GM23338 (cell line): Measurements from ENCODE around the gene EIF4E2.

Experiments
- CREB1 ChIP-seq: fragments of 250-450 bp; sonication (Bioruptor Pico); IDR thresholded peaks from 2 replicates; pipeline ENCODE4 v1.5.0; 2020; ENCODE audit warnings: low read depth, mild to moderate bottlenecking, moderate library complexity
- CTCF ChIP-seq, 2 experiments: fragments of 200-600 bp in 1 of 2; sonication (generic) in 1 of 2; conservative IDR thresholded peaks; 2 replicates each; pipeline versions ENCODE4 v1.5.1 to v1.6.1; 2016 to 2017; ENCODE audit warnings: antibody characterized with exemption in 2 of 2, low read depth in 2 of 2, mild to moderate bottlenecking in 2 of 2, moderate library complexity in 1 of 2
- ETS1 ChIP-seq: IDR thresholded peaks from 2 replicates; pipeline ENCODE4 v1.6.1; 2016; ENCODE audit warnings: antibody characterized with exemption
- EZH2 ChIP-seq: fragments of 200-600 bp; sonication (generic); IDR thresholded peaks from one replicate; pipeline ENCODE4 v1.8.0; 2017; ENCODE audit warnings: antibody characterized with exemption, mild to moderate bottlenecking, low read depth; ENCODE audit not compliant: unreplicated experiment
- EZH2phosphoT487 ChIP-seq: fragments of 200-600 bp; sonication (generic); IDR thresholded peaks from one replicate; pipeline ENCODE4 v1.8.1; 2018; ENCODE audit warnings: antibody characterized with exemption; ENCODE audit not compliant: unreplicated experiment
- JUNB ChIP-seq: IDR thresholded peaks from one replicate; pipeline ENCODE4 v1.6.1; 2016; ENCODE audit warnings: antibody characterized with exemption; ENCODE audit not compliant: unreplicated experiment
- NANOG ChIP-seq: IDR thresholded peaks from 2 replicates; pipeline ENCODE4 v1.6.1; 2016; ENCODE audit warnings: antibody characterized with exemption, borderline replicate concordance
- POLR2AphosphoS5 ChIP-seq: IDR thresholded peaks from 2 replicates; pipeline ENCODE4 v1.6.1; 2016; ENCODE audit warnings: antibody characterized with exemption, low read depth
- STAT1 ChIP-seq: IDR thresholded peaks from one replicate; pipeline ENCODE4 v1.6.1; 2016; ENCODE audit warnings: antibody characterized with exemption; ENCODE audit not compliant: unreplicated experiment
- ZNF114 ChIP-seq: fragments of 250-450 bp; sonication (Bioruptor Pico); IDR thresholded peaks from 2 replicates; pipeline ENCODE4 v1.5.0; 2020; ENCODE audit warnings: mild to moderate bottlenecking, moderate library complexity
- TF ChIP-seq, protein P1 (sequence below): IDR thresholded peaks from one replicate; pipeline ENCODE4 v1.6.1; 2018; ENCODE audit warnings: antibody characterized with exemption; ENCODE audit not compliant: unreplicated experiment
- TF ChIP-seq, protein P2 (sequence below): fragments of 250-450 bp; sonication (Bioruptor Pico); IDR thresholded peaks from 2 replicates; pipeline ENCODE4 v1.5.0; 2020; ENCODE audit warnings: mild to moderate bottlenecking, moderate library complexity

DNA sequence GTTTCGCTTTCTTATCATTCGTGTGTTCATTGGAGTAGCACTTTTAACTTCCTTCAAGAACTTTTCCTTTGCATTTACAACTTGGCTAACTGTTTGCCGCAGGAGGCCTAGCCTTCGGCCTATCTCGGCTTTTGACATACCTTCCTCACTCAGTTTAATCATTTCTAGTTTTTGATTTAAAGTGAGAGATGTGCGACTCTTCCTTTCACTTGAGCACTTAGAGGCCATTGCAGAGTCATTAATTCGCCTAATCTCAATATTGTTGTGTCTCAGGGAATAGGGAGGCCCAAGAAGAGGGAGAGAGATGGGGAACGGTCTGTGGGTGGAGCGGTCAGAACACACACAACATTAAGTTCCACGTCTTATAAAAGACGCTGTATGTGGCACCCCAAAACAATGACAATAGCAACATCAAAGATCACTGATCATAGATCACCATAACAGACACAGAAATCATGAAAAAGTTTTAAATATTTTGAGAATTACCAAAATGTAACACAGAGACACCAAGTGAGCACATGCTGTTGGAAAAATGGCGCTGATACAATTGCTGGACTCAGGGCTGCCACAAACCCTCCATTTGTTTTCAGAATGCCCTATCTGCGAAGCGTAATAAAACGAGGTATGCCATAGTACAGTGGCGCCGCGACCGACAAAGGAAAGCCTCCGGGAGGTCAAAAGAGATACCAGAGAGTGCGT, 685 bp upstream of the EIF4E2 start:
- no peak for TF ChIP-seq CTCF (conservative IDR thresholded peaks at IDR 0.05; ENCODE audit: low read depth in 2 of 2)
- no peak for TF ChIP-seq POLR2AphosphoS5
- no peak for TF ChIP-seq EZH2phosphoT487
- TF ChIP-seq, protein P1, sequence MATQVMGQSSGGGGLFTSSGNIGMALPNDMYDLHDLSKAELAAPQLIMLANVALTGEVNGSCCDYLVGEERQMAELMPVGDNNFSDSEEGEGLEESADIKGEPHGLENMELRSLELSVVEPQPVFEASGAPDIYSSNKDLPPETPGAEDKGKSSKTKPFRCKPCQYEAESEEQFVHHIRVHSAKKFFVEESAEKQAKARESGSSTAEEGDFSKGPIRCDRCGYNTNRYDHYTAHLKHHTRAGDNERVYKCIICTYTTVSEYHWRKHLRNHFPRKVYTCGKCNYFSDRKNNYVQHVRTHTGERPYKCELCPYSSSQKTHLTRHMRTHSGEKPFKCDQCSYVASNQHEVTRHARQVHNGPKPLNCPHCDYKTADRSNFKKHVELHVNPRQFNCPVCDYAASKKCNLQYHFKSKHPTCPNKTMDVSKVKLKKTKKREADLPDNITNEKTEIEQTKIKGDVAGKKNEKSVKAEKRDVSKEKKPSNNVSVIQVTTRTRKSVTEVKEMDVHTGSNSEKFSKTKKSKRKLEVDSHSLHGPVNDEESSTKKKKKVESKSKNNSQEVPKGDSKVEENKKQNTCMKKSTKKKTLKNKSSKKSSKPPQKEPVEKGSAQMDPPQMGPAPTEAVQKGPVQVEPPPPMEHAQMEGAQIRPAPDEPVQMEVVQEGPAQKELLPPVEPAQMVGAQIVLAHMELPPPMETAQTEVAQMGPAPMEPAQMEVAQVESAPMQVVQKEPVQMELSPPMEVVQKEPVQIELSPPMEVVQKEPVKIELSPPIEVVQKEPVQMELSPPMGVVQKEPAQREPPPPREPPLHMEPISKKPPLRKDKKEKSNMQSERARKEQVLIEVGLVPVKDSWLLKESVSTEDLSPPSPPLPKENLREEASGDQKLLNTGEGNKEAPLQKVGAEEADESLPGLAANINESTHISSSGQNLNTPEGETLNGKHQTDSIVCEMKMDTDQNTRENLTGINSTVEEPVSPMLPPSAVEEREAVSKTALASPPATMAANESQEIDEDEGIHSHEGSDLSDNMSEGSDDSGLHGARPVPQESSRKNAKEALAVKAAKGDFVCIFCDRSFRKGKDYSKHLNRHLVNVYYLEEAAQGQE, result no peak
- TF ChIP-seq NANOG, result no peak
- TF ChIP-seq EZH2, result no peak
- TF ChIP-seq, protein P2, sequence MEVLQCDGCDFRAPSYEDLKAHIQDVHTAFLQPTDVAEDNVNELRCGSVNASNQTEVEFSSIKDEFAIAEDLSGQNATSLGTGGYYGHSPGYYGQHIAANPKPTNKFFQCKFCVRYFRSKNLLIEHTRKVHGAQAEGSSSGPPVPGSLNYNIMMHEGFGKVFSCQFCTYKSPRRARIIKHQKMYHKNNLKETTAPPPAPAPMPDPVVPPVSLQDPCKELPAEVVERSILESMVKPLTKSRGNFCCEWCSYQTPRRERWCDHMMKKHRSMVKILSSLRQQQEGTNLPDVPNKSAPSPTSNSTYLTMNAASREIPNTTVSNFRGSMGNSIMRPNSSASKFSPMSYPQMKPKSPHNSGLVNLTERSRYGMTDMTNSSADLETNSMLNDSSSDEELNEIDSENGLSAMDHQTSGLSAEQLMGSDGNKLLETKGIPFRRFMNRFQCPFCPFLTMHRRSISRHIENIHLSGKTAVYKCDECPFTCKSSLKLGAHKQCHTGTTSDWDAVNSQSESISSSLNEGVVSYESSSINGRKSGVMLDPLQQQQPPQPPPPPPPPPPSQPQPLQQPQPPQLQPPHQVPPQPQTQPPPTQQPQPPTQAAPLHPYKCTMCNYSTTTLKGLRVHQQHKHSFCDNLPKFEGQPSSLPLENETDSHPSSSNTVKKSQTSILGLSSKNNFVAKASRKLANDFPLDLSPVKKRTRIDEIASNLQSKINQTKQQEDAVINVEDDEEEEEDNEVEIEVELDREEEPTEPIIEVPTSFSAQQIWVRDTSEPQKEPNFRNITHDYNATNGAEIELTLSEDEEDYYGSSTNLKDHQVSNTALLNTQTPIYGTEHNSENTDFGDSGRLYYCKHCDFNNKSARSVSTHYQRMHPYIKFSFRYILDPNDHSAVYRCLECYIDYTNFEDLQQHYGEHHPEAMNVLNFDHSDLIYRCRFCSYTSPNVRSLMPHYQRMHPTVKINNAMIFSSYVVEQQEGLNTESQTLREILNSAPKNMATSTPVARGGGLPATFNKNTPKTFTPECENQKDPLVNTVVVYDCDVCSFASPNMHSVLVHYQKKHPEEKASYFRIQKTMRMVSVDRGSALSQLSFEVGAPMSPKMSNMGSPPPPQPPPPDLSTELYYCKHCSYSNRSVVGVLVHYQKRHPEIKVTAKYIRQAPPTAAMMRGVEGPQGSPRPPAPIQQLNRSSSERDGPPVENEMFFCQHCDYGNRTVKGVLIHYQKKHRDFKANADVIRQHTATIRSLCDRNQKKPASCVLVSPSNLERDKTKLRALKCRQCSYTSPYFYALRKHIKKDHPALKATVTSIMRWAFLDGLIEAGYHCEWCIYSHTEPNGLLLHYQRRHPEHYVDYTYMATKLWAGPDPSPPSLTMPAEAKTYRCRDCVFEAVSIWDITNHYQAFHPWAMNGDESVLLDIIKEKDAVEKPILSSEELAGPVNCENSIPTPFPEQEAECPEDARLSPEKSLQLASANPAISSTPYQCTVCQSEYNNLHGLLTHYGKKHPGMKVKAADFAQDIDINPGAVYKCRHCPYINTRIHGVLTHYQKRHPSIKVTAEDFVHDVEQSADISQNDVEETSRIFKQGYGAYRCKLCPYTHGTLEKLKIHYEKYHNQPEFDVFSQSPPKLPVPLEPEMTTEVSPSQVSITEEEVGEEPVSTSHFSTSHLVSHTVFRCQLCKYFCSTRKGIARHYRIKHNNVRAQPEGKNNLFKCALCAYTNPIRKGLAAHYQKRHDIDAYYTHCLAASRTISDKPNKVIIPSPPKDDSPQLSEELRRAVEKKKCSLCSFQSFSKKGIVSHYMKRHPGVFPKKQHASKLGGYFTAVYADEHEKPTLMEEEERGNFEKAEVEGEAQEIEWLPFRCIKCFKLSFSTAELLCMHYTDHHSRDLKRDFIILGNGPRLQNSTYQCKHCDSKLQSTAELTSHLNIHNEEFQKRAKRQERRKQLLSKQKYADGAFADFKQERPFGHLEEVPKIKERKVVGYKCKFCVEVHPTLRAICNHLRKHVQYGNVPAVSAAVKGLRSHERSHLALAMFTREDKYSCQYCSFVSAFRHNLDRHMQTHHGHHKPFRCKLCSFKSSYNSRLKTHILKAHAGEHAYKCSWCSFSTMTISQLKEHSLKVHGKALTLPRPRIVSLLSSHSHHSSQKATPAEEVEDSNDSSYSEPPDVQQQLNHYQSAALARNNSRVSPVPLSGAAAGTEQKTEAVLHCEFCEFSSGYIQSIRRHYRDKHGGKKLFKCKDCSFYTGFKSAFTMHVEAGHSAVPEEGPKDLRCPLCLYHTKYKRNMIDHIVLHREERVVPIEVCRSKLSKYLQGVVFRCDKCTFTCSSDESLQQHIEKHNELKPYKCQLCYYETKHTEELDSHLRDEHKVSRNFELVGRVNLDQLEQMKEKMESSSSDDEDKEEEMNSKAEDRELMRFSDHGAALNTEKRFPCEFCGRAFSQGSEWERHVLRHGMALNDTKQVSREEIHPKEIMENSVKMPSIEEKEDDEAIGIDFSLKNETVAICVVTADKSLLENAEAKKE (CRISPR knock-in tag), result no peak
- TF ChIP-seq CREB1 (CRISPR knock-in tag), result no peak
- no peak for TF ChIP-seq JUNB
- no peak for TF ChIP-seq ZNF114
- no peak for TF ChIP-seq STAT1
- no peak for TF ChIP-seq ETS1
